ENCODE data around the gene MZT1.
"Not testable (repeated sequence)": the region's sequence is repeated elsewhere in the genome, so short reads cannot be mapped to it uniquely, and the experiment has no call there.

MZT1 gene

GRCh38 chr13:72727417-72728289 is at the start of gene MZT1, which contains the start of gene BORA:
MZT1 (minus strand) TSS chr13:72727629; CDS start chr13:72727602, 27 bp downstream.
BORA (plus strand) TSS chr13:72727923; CDS start chr13:72728941, 1,018 bp downstream.
- DNase-seq (ENCODE audit: low spot score) = peak; percentile 96

- DNase-seq (ENCODE audit: low spot score) = no peak
Observed at GRCh38 chr13:72774019-72774418, 46.6 kb upstream of the MZT1 start.

DNA sequence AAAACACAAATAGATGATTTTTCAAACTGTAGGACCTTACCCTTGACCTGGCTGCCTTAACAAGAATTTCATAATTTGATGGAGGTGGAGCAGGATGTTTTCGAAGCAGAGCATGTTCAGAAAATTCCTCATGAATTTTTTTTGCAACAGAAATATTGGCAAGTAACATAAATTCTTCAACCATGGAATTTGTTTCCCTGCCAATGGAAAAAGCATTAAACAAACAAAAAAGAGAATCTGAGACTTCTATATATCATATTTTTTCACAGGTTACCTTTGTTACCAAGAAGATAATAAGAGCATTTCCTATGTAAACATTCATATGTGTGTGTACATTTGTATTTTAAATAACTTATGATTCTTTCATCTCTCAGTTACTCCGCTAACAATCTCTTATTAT is 36.0 kb upstream of the MZT1 start:
- peak; percentile 16 for DNase-seq (ENCODE audit: low spot score)

DNA sequence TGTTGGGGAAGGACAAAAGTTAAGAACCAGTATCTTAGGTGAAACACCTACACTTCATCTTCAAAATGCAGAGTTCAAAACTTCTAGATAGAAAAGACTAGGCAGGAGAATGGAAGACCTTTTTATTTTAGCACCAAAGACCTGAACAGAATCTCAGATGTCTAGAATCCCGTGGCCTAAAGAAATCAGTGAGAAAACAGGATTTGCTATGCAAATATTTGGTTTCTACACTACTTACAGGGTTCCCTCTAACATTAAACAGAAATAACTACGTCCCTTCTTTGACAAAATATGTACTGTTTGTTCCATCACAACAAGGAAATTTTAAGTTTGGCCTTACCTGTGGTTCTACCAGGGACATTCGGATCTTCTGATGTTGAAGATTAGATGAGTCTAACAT is 32.8 kb upstream of the MZT1 start:
- DNase-seq (ENCODE audit: low spot score) = no peak

- DNase-seq (ENCODE audit: low spot score) = no peak
Observed at GRCh38 chr13:72757792-72758535, 30.5 kb upstream of the MZT1 start.

GRCh38 chr13:72754111-72754510 is 26.7 kb upstream of the MZT1 start:
- DNase-seq (ENCODE audit: low spot score) = no peak

DNA sequence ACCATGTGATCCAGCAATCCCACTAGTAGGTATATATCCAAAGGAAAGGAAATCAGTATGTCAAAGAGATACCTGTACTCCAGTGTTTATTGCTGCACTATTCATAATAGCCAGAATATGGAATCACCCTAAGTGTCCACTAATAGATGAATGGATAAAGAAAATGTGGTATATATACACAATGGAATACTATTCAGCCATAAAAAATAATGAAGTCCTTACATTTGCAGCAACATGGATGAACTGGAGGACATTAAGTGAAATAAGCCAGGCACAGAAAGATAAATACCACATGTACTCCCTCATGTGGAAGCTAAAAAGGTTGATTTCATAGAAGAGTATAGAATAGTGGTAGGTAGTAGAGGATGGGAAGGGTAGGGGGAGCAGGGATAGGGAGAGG is 23.8 kb upstream of the MZT1 start:
- DNase-seq (ENCODE audit: low spot score) = no peak

- DNase-seq (ENCODE audit: low spot score) = no peak
Observed at GRCh38 chr13:72745260-72745659, 17.8 kb upstream of the MZT1 start.

DNA sequence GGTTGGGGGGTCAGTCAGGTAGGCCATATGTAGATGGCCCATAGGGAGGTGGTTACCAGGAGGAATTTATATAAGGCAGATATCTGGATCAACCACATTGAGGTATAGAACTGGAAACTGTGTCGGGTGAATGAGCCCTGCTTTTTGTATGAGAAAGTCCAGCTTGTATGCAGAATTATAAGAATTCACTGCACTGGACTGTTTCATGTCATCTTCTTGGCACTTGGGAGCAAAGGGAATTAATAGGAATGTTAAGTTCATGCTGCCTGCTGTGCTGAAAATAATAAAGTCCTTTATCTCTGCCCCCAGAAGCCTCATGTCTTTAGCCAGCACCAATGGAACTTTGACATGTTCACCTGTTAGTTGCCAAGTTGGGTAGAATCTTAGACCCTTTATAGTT is 12.6 kb upstream of the MZT1 start:
- DNase-seq (ENCODE audit: low spot score) = no peak

- no peak for DNase-seq (ENCODE audit: low spot score)
Observed at GRCh38 chr13:72737033-72737432, 9.6 kb upstream of the MZT1 start.

GRCh38 chr13:72728290-72728605 is 819 bp upstream of the MZT1 start:
- no peak for DNase-seq (ENCODE audit: low spot score)

DNA sequence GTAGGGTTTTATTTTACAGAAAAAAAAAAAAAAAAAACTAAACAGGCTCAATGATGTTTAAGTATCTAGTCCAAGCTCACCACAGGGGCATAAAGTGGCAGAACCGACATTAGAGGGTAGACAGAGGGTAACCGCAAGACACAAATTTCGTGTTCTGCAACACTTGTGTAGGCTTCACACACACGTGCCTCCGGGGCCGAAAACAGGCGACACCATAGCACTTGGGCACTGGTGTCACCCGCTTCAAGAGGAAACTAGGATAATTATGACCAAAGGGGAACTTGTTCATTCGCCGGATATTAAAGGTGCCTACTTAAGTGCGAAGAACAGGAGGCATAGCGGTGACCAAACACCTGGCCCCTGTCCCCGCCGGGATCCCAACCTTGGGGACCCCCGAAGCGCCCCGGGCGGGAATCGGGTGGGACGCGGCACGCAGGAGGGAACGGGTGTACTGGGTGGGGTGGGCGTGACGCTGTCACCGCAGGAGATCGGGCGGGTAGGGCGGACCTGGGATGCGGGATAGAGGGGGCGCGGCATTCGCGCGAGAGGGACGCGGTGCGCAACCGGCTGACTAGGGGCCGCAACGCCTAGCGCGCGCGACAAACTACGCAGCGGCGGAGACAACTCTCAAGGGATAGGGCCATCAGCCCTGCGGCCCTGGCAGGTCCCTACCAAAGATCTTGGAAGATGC is 558 bp downstream of the MZT1 start:
- DNase-seq (ENCODE audit: low spot score) = peak; percentile 41

- not testable (repeated sequence) for DNase-seq (ENCODE audit: low spot score)
Observed at GRCh38 chr13:72726185-72726584, 1.2 kb downstream of the MZT1 start.

DNA sequence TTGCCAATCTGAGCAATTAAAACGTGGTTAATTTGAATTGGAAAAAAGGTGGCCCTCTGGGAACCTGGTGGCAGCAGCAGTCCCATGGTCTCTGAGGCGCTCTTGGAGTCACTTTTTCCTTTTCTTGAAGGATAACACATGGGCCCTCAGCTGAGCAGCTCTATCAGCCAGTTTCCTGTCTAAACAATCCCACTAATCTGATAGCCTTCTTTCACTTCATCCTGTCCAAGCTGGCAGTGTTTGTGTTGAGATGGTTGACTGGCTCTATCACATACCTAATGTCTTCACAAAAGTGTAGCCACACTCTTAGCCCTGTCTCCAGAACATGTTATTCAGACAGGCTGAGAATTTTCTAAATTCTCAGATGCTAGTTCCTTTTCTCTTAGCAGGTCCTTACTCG is 10.7 kb downstream of the MZT1 start:
- no peak for DNase-seq (ENCODE audit: low spot score)

- no peak for DNase-seq (ENCODE audit: low spot score)
Observed at GRCh38 chr13:72700509-72700908, 26.9 kb downstream of the MZT1 start.

DNA sequence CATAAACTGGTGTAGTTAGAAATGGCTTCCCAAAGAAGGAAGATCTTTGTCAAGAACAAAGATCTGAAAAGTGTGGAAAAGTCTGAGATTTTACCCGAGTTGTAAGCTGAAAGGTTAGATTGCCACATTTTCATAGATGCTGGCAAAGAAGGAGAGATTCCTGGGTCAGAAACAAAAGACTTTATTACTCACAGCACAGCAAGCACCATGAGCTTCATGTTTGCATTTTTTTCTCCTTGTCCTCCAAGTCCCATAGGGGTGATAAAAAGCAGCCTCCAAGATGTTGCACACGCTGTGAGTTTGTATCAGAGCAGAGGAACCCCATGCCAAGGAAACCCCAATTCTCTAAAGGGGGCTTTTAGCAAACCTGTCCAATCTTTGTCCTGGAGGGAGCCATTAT is 29.3 kb downstream of the MZT1 start:
- no peak for DNase-seq (ENCODE audit: low spot score)

DNA sequence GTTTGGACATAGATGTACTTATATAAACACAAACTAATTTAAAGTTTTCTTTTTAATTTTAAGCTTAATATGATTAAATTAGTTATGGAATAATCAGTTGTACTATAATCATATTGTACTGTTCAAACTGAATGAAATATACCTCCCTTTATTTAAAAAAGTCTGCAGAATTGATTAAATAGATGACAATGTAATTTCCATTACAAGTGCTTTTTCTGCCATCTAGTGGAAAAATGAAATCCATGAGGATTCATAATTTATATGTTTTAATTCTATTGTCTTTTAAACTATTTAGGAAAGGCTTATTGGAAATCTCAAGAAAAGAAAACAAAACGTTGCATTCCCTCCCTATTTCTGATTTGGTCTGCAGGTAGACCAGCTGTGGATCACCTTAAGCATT is 30.9 kb downstream of the MZT1 start:
- no peak for DNase-seq (ENCODE audit: low spot score)

DNA sequence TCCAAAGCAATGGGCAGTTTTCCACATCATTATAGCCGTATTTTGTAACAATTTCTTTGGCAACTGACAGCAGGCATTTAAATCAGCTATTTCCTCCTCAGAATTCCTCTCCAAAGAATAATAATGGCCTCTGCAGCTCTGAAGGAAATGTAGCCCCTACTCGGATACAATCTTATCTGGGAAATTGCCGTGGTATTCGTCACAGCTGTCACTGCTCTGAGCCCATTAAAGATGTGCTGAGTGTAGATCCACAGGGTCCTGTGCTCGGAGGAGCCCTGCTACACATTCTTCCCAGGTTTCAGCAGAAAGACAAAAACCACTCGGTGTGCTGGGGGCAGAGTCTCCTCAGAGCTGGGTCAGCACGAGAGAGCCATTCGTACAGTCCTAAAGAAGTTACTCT is 33.1 kb downstream of the MZT1 start:
- DNase-seq (ENCODE audit: low spot score) = no peak

DNA sequence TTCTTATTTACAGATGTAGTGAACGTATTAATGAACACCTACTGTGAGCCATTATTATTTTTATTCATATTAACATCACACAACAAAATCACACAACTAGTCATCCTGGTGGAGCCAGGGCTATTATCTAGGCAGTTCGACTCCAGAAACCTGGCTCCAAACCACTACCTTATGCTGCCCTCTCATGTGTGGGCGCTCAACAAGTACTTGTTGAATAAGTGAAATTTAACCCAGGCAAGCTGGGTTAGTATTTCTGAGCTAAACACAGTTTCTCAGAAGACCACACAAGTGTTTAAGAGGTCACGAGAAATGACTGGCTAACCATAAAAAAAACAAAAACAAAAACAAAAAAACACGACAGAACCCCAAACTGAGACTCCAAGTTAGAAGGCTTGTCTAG is 33.6 kb downstream of the MZT1 start:
- DNase-seq (ENCODE audit: low spot score) = no peak

GRCh38 chr13:72692884-72693514 is 34.4 kb downstream of the MZT1 start:
- no peak for DNase-seq (ENCODE audit: low spot score)

DNA sequence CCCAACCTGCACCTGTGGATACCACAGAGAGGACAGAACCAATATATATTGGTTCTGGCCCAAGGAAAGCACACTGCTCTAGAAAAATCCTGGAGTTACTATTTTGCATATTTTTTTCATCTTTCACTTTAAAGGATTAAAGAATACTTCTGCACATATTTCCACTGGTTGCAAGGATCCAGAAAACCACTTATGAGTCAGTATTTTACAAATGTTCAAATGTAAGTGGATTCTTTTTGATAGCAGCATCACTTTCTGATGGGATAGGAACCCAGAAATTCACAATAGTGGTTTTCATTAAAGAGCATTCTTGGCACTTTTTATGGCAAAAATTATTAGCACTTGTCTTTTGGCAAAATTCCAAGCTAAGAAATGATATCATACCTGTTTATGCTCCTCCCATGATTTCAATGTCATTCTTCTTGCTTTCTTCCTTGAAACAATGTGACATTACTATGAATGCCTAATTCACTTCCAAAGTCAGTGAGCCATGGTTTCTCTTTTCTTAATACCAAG is 38.2 kb downstream of the MZT1 start:
- DNase-seq (ENCODE audit: low spot score) = no peak

- DNase-seq (ENCODE audit: low spot score) = no peak
Observed at GRCh38 chr13:72686766-72687165, 40.7 kb downstream of the MZT1 start.

All from AG20443 (cell line).